Effector memory CD4-positive, alpha-beta T cell (primary cell): Measurements from ENCODE around the gene SPDYC.

Experiments used
- DNase-seq, 3 donors: peaks; one replicate each; pipeline ENCODE4 v3.0.0-alpha.2; 2020
- H3K27ac ChIP-seq: 2 replicates; pipeline ENCODE4 v1.7.0; 2013; ENCODE audit warnings: mild to moderate bottlenecking, low read length, moderate library complexity; ENCODE audit not compliant: insufficient read depth, poor library complexity, severe bottlenecking
- H3K27me3 ChIP-seq: replicated peaks from 2 replicates; pipeline ENCODE4 v1.7.0; 2013; ENCODE audit warnings: mild to moderate bottlenecking, low read length; ENCODE audit not compliant: insufficient read depth, control insufficient read depth, poor library complexity, severe bottlenecking
- H3K36me3 ChIP-seq: 2 replicates; pipeline ENCODE4 v1.7.0; 2013; ENCODE audit warnings: mild to moderate bottlenecking, low read length, moderate library complexity; ENCODE audit not compliant: control insufficient read depth, insufficient read depth
- H3K4me1 ChIP-seq: 2 replicates; pipeline ENCODE4 v1.7.0; 2013; ENCODE audit warnings: low read length, mild to moderate bottlenecking; ENCODE audit not compliant: control insufficient read depth, insufficient read depth, poor library complexity, severe bottlenecking
- H3K4me3 ChIP-seq: 2 replicates; pipeline ENCODE4 v1.7.0; 2013; ENCODE audit warnings: low read length, low read depth, mild to moderate bottlenecking; ENCODE audit not compliant: insufficient read depth, poor library complexity, severe bottlenecking
- H3K9me3 ChIP-seq: 2 replicates; pipeline ENCODE4 v1.7.0; 2013; ENCODE audit warnings: mild to moderate bottlenecking, low read length, moderate library complexity; ENCODE audit not compliant: control insufficient read depth
- total RNA-seq, 3 donors: gene quantifications; one replicate each; lab custom pipeline; 2026; lab: John Stamatoyannopoulos, UW

SPDYC gene
- 0 reads per million in 3 donors for total RNA-seq

- Histone ChIP-seq H3K27ac (no peak within 1 kb of the TSS), H3K4me3 (no peak within 1 kb of the TSS), H3K9me3 (no peaks in the 10 kb centered on the region), H3K36me3 (no peaks in the 10 kb centered on the region), H3K27me3 (no peaks in the 10 kb centered on the region), H3K4me1 (no peaks in the 10 kb centered on the region)
- no peak for DNase-seq
These were observed at the start of gene SPDYC for GRCh38 chr11:65170058-65170534. Gene SPDYC, plus strand, starts transcription at chr11:65170233. Its CDS starts 1,125 bp downstream, at chr11:65171358.

GRCh38 chr11:65120831-65121230 lies 49.2 kb upstream of the SPDYC start:
- Histone ChIP-seq H3K4me1 (peaks cover 28% of the 10 kb centered on the region), H3K27me3 (no peaks in the 10 kb centered on the region), H3K36me3 (peaks cover 49% of the 10 kb centered on the region), H3K4me3 (peak overlapping the region; percentile 80), H3K9me3 (no peaks in the 10 kb centered on the region), H3K27ac (peak overlapping the region; percentile 94)
- DNase-seq: no peak

- H3K36me3 ChIP-seq: peaks cover 51% of the 10 kb centered on the region
- no peak for DNase-seq
- peak overlapping the region; percentile 94 for H3K27ac ChIP-seq
- H3K27me3 ChIP-seq: no peaks in the 10 kb centered on the region
- H3K9me3 ChIP-seq: no peaks in the 10 kb centered on the region
- H3K4me3 ChIP-seq: peak overlapping the region; percentile 80
- peaks cover 21% of the 10 kb centered on the region for H3K4me1 ChIP-seq
These were observed 48.6 kb upstream of the SPDYC start for GRCh38 chr11:65121447-65121864.

- peak; percentile 97 to 98 (median 97) for DNase-seq
- H3K4me3 ChIP-seq: peak within 1 kb of the TSS; percentile 80
- H3K4me1 ChIP-seq: peaks cover 15% of the 10 kb centered on the region
- peak within 1 kb of the TSS; percentile 94 for H3K27ac ChIP-seq
- no peaks in the 10 kb centered on the region for H3K27me3 ChIP-seq
- peaks cover 58% of the 10 kb centered on the region for H3K36me3 ChIP-seq
- no peaks in the 10 kb centered on the region for H3K9me3 ChIP-seq
These were observed 48.0 kb upstream of the SPDYC start, which contains the start of the genes FAU and MRPL49 for GRCh38 chr11:65121865-65122696. Gene FAU, minus strand, starts transcription at chr11:65122134. Its CDS starts 321 bp downstream, at chr11:65121813. Gene MRPL49, plus strand, starts transcription at chr11:65122321. Its CDS starts 26 bp downstream, at chr11:65122347.

GRCh38 chr11:65124480-65125196 lies 45.4 kb upstream of the SPDYC start:
- Histone ChIP-seq H3K9me3 (no peaks in the 10 kb centered on the region), H3K36me3 (peaks cover 68% of the 10 kb centered on the region), H3K4me1 (peaks cover 12% of the 10 kb centered on the region), H3K27me3 (no peaks in the 10 kb centered on the region), H3K4me3 (no peak overlapping the region), H3K27ac (no peak overlapping the region)
- DNase-seq: no peak

GRCh38 chr11:65125197-65126056 lies 44.6 kb upstream of the SPDYC start:
- no peak for DNase-seq
- Histone ChIP-seq H3K4me3 (no peak overlapping the region), H3K27me3 (no peaks in the 10 kb centered on the region), H3K4me1 (peaks cover 12% of the 10 kb centered on the region), H3K36me3 (peaks cover 68% of the 10 kb centered on the region), H3K27ac (no peak overlapping the region), H3K9me3 (no peaks in the 10 kb centered on the region)

- Histone ChIP-seq H3K4me1 (peaks cover 7% of the 10 kb centered on the region), H3K27ac (no peak overlapping the region), H3K36me3 (peaks cover 77% of the 10 kb centered on the region), H3K27me3 (no peaks in the 10 kb centered on the region), H3K9me3 (no peaks in the 10 kb centered on the region), H3K4me3 (no peak overlapping the region)
- DNase-seq: no peak
These were observed 43.3 kb upstream of the SPDYC start for GRCh38 chr11:65126624-65127274.

GRCh38 chr11:65127473-65128181 lies 42.4 kb upstream of the SPDYC start:
- Histone ChIP-seq H3K36me3 (peaks cover 86% of the 10 kb centered on the region), H3K9me3 (no peaks in the 10 kb centered on the region), H3K4me3 (no peak overlapping the region), H3K27me3 (no peaks in the 10 kb centered on the region), H3K27ac (no peak overlapping the region), H3K4me1 (peaks cover 7% of the 10 kb centered on the region)
- DNase-seq: no peak
